Measurements from ENCODE around the gene ESCO1.

Gene ESCO1

GRCh38 chr18:21489119-21489750 lies 111.3 kb downstream of the ESCO1 start:
- no peak overlapping the region for H3K4me3 ChIP-seq (ENCODE audit: low read depth, low read length)
- TF ChIP-seq, protein P1, sequence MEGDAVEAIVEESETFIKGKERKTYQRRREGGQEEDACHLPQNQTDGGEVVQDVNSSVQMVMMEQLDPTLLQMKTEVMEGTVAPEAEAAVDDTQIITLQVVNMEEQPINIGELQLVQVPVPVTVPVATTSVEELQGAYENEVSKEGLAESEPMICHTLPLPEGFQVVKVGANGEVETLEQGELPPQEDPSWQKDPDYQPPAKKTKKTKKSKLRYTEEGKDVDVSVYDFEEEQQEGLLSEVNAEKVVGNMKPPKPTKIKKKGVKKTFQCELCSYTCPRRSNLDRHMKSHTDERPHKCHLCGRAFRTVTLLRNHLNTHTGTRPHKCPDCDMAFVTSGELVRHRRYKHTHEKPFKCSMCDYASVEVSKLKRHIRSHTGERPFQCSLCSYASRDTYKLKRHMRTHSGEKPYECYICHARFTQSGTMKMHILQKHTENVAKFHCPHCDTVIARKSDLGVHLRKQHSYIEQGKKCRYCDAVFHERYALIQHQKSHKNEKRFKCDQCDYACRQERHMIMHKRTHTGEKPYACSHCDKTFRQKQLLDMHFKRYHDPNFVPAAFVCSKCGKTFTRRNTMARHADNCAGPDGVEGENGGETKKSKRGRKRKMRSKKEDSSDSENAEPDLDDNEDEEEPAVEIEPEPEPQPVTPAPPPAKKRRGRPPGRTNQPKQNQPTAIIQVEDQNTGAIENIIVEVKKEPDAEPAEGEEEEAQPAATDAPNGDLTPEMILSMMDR (IDR thresholded peaks at IDR 0.05; ENCODE audit: borderline replicate concordance, insufficient read depth, low read depth, low read length): peak; percentile 75

DNA sequence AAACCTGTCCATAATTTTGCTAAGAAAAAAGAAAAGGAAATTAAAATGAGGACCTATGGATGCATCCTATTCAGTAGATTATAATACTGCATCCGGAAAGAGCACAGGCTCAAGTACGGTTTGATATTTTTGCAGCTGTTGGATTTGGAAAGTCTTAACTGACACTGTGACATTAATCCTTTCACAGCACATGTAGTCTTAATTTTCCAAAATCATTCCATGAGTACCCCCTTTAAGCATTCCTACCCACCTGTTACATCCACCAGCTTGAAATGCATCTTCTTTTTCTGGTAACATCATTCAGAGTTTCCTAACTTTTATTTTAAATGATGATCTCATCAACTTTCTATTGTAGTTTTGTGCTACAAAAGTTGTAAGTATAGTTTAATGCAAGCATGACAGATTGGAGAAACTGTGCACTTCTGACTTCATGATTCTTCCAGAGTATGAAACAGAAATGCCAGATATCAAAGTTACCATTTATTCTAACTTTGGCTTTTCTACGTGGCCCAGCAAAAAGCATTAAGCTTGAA lies 113.5 kb downstream of the ESCO1 start:
- TF ChIP-seq, protein P1 (IDR thresholded peaks at IDR 0.05; ENCODE audit: borderline replicate concordance, insufficient read depth, low read depth, low read length): no peak
- no peak overlapping the region for H3K4me3 ChIP-seq (ENCODE audit: low read depth, low read length)

DNA sequence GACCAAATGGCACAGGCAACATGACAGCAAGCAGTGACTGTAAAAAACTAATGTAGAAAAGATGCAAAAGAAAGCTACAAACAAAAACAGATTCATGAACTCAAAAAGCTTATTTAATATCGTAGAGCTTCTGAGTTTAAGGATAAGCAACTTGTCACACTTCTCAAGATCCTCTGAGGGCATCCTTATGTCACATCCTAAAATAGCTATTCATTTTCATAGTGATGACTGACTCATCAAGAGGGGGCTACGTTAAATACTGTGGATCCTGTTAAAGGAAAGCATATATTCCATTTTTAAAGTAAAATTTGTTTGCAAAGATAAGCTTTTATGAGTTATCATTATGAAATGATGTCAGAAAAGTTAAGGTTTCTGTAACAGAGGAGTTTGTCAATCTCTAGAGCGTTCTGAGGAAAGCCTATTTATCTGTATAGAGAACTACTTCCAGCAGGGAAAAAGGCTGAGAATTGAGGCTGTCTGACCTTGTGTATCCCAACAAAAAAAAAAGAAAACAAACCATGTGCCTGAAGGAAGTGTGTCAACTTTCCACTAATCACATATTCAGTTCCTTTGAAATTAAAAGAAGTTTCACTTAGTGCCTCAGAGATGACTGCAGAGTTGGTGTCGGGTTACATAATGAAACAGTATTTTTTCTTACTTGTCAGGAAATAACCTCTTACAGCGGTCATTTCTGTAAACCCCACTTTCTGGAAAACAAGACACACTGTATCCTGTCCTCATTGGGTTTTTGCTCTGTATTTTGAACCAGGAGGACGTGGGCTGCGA lies 115.5 kb downstream of the ESCO1 start:
- TF ChIP-seq, protein P1 (IDR thresholded peaks at IDR 0.05; ENCODE audit: borderline replicate concordance, insufficient read depth, low read depth, low read length): no peak

DNA sequence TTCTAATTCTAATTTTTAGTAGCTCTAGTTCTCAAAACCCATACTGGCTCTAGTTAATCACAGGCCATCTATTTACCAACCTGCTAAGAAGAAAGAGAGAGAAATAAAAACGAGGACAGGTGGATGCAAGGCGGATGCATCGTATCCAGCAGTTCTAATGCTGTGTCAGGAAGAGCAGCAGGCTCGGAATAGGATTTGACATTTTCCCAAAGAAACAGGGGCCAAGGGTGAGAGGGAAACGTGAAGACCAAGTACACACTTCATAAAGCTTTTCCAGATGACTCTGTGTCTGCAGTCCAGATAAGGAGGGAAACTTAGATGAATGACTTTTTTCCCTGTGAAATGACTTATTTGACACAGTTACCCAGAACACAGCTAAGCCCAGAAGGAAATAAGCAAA lies 117.5 kb downstream of the ESCO1 start:
- H3K4me3 ChIP-seq (ENCODE audit: low read depth, low read length): no peak overlapping the region
- TF ChIP-seq, protein P1 (IDR thresholded peaks at IDR 0.05; ENCODE audit: borderline replicate concordance, insufficient read depth, low read depth, low read length): no peak

More for the DNA sequence above, 115.5 kb downstream of the ESCO1 start:
- H3K4me3 ChIP-seq (ENCODE audit: low read depth, low read length): no peak overlapping the region

DNA sequence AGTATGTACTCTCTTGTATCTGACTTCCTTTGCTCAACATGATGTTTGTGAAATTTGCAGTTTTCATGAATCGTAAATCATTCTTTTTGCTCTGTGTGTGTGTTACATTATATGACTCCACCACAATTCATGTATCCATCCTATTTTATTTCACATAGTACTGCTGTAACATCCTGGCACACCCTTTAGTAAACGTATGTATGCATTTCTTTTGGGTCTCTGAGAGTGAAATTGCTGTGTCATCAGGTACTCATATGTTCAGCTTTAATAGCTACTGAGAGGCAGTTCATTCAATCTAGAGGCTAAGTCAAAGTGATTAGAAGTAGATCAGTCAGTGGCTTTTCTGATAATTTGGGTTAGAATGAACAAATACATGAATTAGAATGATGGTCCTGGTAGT lies 118.8 kb downstream of the ESCO1 start:
- H3K4me3 ChIP-seq (ENCODE audit: low read depth, low read length): no peak overlapping the region
- TF ChIP-seq, protein P1 (IDR thresholded peaks at IDR 0.05; ENCODE audit: borderline replicate concordance, insufficient read depth, low read depth, low read length): no peak

- TF ChIP-seq, protein P1 (IDR thresholded peaks at IDR 0.05; ENCODE audit: borderline replicate concordance, insufficient read depth, low read depth, low read length): no peak
- no peak overlapping the region for H3K4me3 ChIP-seq (ENCODE audit: low read depth, low read length)
Measured at GRCh38 chr18:21479721-21480120, 120.8 kb downstream of the ESCO1 start.
